SK-MEL-5 (cell line): Measurements from ENCODE around the gene RAB7A. TPM values are rescaled to one million over a fixed set of nuclear protein-coding genes. Genes with fewer than 3 reads are reported as not detected.

Source experiments
- DNase-seq: peaks from one replicate; pipeline ENCODE4 v3.0.0-alpha.2; 2016; ENCODE audit warnings: low read depth, low spot score
- in situ Hi-C: cut with HindIII; loops from 2 replicates; pipeline ENCODE4 v1.10.0; 2016; ENCODE audit warnings: low sequenced_read_pairs, high pct_unique_total_duplicates, low pct_unique_long_range_greater_than_20kb
- small RNA-seq, 2 experiments: library from RNA; depleted of rRNA; stranded (forward); fragments of <200 nt; gene quantifications; one replicate each; pipeline ENCODE3, GENCODE V24; 2014
- total RNA-seq: library from RNA; depleted of rRNA; stranded (reverse); fragments of >200 nt; shearing (Covaris generic); gene quantifications from 2 replicates; pipeline ENCODE4 v1.2.3, GENCODE V29; 2014; rRNA removed

RAB7A gene
- total RNA-seq, 1 experiment from 2014 or later: 142 TPM

GRCh38 chr3:128850544-128850943 lies 124.6 kb downstream of the RAB7A start:
- in situ Hi-C loops: no loop called here
- no peak for DNase-seq

GRCh38 chr3:128851601-128852000 lies 125.6 kb downstream of the RAB7A start:
- no peak for DNase-seq
- in situ Hi-C loops: no loop called here

DNA sequence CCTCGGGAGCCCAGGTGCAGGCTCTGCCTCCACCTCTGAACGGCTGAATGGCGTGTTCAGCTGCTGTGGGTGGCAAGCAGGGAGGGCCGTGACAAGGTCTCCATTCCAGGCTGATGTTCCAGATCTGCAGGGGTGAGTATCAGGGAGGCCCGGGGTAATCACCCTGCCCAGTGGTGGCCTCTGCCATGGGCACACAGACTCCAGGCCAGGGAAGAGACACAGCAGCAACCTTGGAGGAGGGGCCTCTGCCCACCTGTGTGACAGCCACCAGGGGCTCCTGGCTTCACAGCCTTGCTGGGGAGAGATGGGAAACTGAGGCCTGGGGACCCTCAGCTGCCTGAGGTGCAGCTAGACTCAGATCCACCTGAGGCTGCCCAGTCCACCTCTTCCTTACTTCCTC lies 127.8 kb downstream of the RAB7A start:
- no peak for DNase-seq
- in situ Hi-C loops: no loop called here

- DNase-seq: no peak
- in situ Hi-C loops: no loop called here
These were observed 128.5 kb downstream of the RAB7A start for GRCh38 chr3:128854475-128854874.

- in situ Hi-C loops: no loop called here
- no peak for DNase-seq
These were observed 129.6 kb downstream of the RAB7A start for GRCh38 chr3:128855569-128855968.

DNA sequence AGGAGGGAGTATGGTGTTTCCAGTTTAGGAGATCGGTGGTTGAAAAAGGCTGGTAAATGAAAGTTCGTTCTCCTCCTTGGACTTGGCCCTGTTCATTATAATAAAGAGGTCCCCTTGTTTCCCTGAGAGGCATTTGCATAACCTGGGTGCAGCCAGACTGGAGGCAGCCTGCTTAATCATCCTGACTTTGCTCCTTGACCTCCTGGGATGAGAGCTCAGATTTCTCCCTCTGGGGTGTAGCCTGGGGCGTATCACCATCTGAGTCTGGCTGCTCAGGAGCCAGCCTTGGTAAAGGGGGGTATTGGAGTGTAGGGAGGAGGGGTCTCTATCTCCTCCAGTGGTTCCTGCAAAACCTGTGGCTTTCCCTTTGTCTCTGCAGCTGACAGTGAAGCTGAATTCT lies 132.2 kb downstream of the RAB7A start:
- in situ Hi-C loops: no loop called here
- no peak for DNase-seq

DNA sequence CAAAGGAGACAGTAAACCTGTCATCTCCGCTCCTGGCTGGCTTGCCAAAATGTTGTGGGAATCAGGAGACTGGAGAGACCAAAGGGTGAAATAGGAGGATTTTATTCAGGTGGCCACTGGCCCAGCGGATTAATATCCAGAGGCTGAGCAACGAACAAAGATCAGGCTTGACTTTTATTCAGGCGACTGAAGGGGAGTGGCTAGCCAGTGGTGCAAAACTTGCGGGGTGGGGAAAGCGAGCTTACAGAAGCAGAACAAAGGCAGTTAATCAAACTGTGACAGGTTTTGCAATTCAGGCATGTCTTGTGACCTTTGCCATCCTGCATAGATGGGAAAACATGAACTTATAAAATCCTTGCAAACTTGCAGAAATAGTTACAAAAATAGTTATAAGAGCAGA lies 133.6 kb downstream of the RAB7A start:
- no peak for DNase-seq
- in situ Hi-C loops: no loop called here

GRCh38 chr3:128861491-128861890 lies 135.5 kb downstream of the RAB7A start:
- in situ Hi-C loops: no loop called here

GRCh38 chr3:128863560-128863959 lies 137.6 kb downstream of the RAB7A start:
- DNase-seq: no peak
- in situ Hi-C loops: no loop called here

More at GRCh38 chr3:128861491-128861890, 135.5 kb downstream of the RAB7A start:
- no peak for DNase-seq

Small RNA genes lying within 50 kb of the gene (small RNA-seq; reads per million reads assigned to genes)
- gene RF00399: 0.02 to 0.05 reads per million in 2 experiments

Other genes starting within 250 kb of the RAB7A start
- 0.75 and 1.8 TPM in 2 replicates for gene GATA2, start 233.0 kb upstream of the RAB7A start, total RNA-seq
- gene RPN1, start 75.4 kb upstream of the RAB7A start, total RNA-seq: 570 and 632 TPM in 2 replicates
- 28.6 and 31.7 TPM in 2 replicates for gene ACAD9, start 153.4 kb downstream of the RAB7A start, total RNA-seq